GM21515 (cell line): ENCODE results near the gene AP2A2.
A peak's percentile ranks its signal among the peaks of the same experiment; 100 is the strongest.

ENCODE experiments used
- ATAC-seq: cut with Tn5 transposase; IDR thresholded peaks from one replicate; pipeline ENCODE4 v1.9.1; 2021; ENCODE audit not compliant: unreplicated experiment

AP2A2 gene

GRCh38 chr11:925496-926301 is at the start of gene AP2A2:
AP2A2 (plus strand) TSS chr11:925870; CDS start chr11:926022, 152 bp downstream.
- ATAC-seq: peak; percentile 70

GRCh38 chr11:876545-876944 is 49.1 kb upstream of the AP2A2 start:
- no peak for ATAC-seq

- no peak for ATAC-seq
These were observed 48.1 kb upstream of the AP2A2 start for GRCh38 chr11:877565-877964.

- no peak for ATAC-seq
These were observed 45.2 kb upstream of the AP2A2 start for GRCh38 chr11:880447-880846.

GRCh38 chr11:882596-882995 is 43.1 kb upstream of the AP2A2 start:
- ATAC-seq: no peak

- ATAC-seq: no peak
These were observed 42.1 kb upstream of the AP2A2 start for GRCh38 chr11:883527-883926.

GRCh38 chr11:884578-885070 is 41.0 kb upstream of the AP2A2 start:
- ATAC-seq: no peak

- no peak for ATAC-seq
These were observed 39.1 kb upstream of the AP2A2 start for GRCh38 chr11:886568-886967.

GRCh38 chr11:887589-887988 is 38.1 kb upstream of the AP2A2 start:
- ATAC-seq: no peak

GRCh38 chr11:888310-889212 is 37.1 kb upstream of the AP2A2 start:
- no peak for ATAC-seq

GRCh38 chr11:889257-889656 is 36.4 kb upstream of the AP2A2 start:
- ATAC-seq: no peak

GRCh38 chr11:889687-890475 is 35.8 kb upstream of the AP2A2 start:
- ATAC-seq: no peak

GRCh38 chr11:890794-891540 is 34.7 kb upstream of the AP2A2 start:
- ATAC-seq: no peak

- ATAC-seq: no peak
These were observed 32.5 kb upstream of the AP2A2 start for GRCh38 chr11:893008-893654.

GRCh38 chr11:894575-895201 is 31.0 kb upstream of the AP2A2 start:
- no peak for ATAC-seq

GRCh38 chr11:895331-896110 is 30.1 kb upstream of the AP2A2 start:
- ATAC-seq: no peak

GRCh38 chr11:897253-898142 is 28.2 kb upstream of the AP2A2 start:
- no peak for ATAC-seq

- no peak for ATAC-seq
These were observed 27.5 kb upstream of the AP2A2 start for GRCh38 chr11:898143-898511.
